Neural cell (in vitro differentiated cells): ENCODE data around the gene G6PD. TPM values are rescaled to one million over a fixed set of nuclear protein-coding genes. Genes with fewer than 3 reads are reported as not detected.

Experiments
- H2AFZ ChIP-seq: fragments of 200-600, 300-800 bp; sonication (generic), shearing (Covaris generic); 2 replicates; pipeline ENCODE4 v1.6.0; 2014; ENCODE audit warnings: low read depth, mild to moderate bottlenecking, antibody characterized with exemption, low read length, moderate library complexity
- H3F3A ChIP-seq: fragments of 200-600 bp; shearing (Covaris generic); 2 replicates; pipeline ENCODE4 v1.6.1; 2016; ENCODE audit warnings: mild to moderate bottlenecking, moderate library complexity, mixed read lengths, antibody characterized with exemption, low read length; ENCODE audit not compliant: insufficient read depth, poor library complexity, severe bottlenecking
- H3K27ac ChIP-seq: fragments of 200-600, 300-800 bp; sonication (generic), shearing (Covaris generic); 2 replicates; pipeline ENCODE4 v1.5.1; 2014; ENCODE audit warnings: mild to moderate bottlenecking, low read length, moderate library complexity
- H3K27me3 ChIP-seq: fragments of 300-800, 200-600 bp; sonication (generic), shearing (Covaris generic); 2 replicates; pipeline ENCODE4 v1.6.0; 2014; ENCODE audit warnings: mild to moderate bottlenecking, low read depth, low read length, moderate library complexity; ENCODE audit not compliant: insufficient read depth
- H3K36me3 ChIP-seq: fragments of 300-800, 200-600 bp; sonication (generic), shearing (Covaris generic); 2 replicates; pipeline ENCODE4 v1.5.1; 2014; ENCODE audit warnings: mild to moderate bottlenecking, antibody characterized with exemption, low read length, moderate library complexity; ENCODE audit not compliant: insufficient read depth
- H3K4me2 ChIP-seq: fragments of 300-800, 200-600 bp; sonication (generic), shearing (Covaris generic); 2 replicates; pipeline ENCODE4 v1.6.0; 2014; ENCODE audit warnings: mild to moderate bottlenecking, low read length
- H3K4me3 ChIP-seq: fragments of 300-800, 200-600 bp; sonication (generic), shearing (Covaris generic); 2 replicates; pipeline ENCODE4 v1.5.1; 2014; ENCODE audit warnings: mild to moderate bottlenecking, low read length, moderate library complexity
- H3K79me2 ChIP-seq: fragments of 200-600 bp; shearing (Covaris generic); replicated peaks from 2 replicates; pipeline ENCODE4 v1.6.0; 2014; ENCODE audit warnings: mild to moderate bottlenecking, low read length, moderate library complexity; ENCODE audit not compliant: insufficient read depth
- H3K9ac ChIP-seq: fragments of 300-800, 200-600 bp; sonication (generic), shearing (Covaris generic); 2 replicates; pipeline ENCODE4 v1.6.1; 2016; ENCODE audit warnings: mild to moderate bottlenecking, low read length, mixed read lengths
- H3K9me2 ChIP-seq: fragments of 200-600 bp; shearing (Covaris generic); 2 replicates; pipeline ENCODE4 v1.6.1; 2016; ENCODE audit warnings: mild to moderate bottlenecking, low read length, mixed read lengths; ENCODE audit not compliant: insufficient read depth
- H3K9me3 ChIP-seq: fragments of 200-600, 300-800 bp; sonication (generic), shearing (Covaris generic); 2 replicates; pipeline ENCODE4 v1.6.1; 2016; ENCODE audit warnings: mild to moderate bottlenecking, mixed run types, low read length, moderate library complexity, mixed read lengths
- H4K20me1 ChIP-seq: fragments of 200-600 bp; shearing (Covaris generic); 2 replicates; pipeline ENCODE4 v1.6.1; 2016; ENCODE audit warnings: mild to moderate bottlenecking, mixed run types; ENCODE audit not compliant: insufficient read depth
- EP300 ChIP-seq: fragments of 450-650 bp; conservative IDR thresholded peaks from 2 replicates; pipeline ENCODE4 v1.6.1; 2014; ENCODE audit warnings: antibody characterized with exemption, mild to moderate bottlenecking, moderate library complexity; ENCODE audit not compliant: poor library complexity, severe bottlenecking
- EZH2 ChIP-seq: fragments of 200-600, 300-800 bp; shearing (Covaris generic), sonication (generic); IDR thresholded peaks from 2 replicates; pipeline ENCODE4 v1.6.1; 2014; ENCODE audit warnings: antibody characterized with exemption, low read length, borderline replicate concordance, mild to moderate bottlenecking; ENCODE audit not compliant: insufficient read depth, poor library complexity, severe bottlenecking
- MXI1 ChIP-seq: fragments of 450-650 bp; conservative IDR thresholded peaks from 2 replicates; pipeline ENCODE4 v1.6.1; 2014; ENCODE audit warnings: antibody characterized with exemption, mild to moderate bottlenecking; ENCODE audit not compliant: poor library complexity, severe bottlenecking
- POLR2AphosphoS5 ChIP-seq: IDR thresholded peaks from 2 replicates; pipeline ENCODE4 v1.6.1; 2012
- RAD21 ChIP-seq: fragments of 450-650 bp; conservative IDR thresholded peaks from 2 replicates; pipeline ENCODE4 v1.6.1; 2014; ENCODE audit warnings: antibody characterized with exemption, mild to moderate bottlenecking, moderate library complexity
- SMC3 ChIP-seq: fragments of 450-650 bp; conservative IDR thresholded peaks from 2 replicates; pipeline ENCODE4 v1.6.1; 2014; ENCODE audit warnings: antibody characterized with exemption, mild to moderate bottlenecking, moderate library complexity; ENCODE audit not compliant: poor library complexity
- TAF1 ChIP-seq: IDR thresholded peaks from 2 replicates; pipeline ENCODE4 v1.6.1; 2012; ENCODE audit warnings: low read depth
- polyA minus RNA-seq: library from RNA; depleted of rRNA, polyadenylated mRNA; stranded (reverse); fragments of >200 nt; gene quantifications from 2 replicates; pipeline ENCODE4 v1.2.3, GENCODE V29; 2014
- polyA plus RNA-seq: library from polyadenylated mRNA; depleted of rRNA; stranded (reverse); fragments of >200 nt; gene quantifications from 2 replicates; pipeline ENCODE4 v1.2.3, GENCODE V29; 2014
- TF ChIP-seq, protein P1 (sequence below): fragments of 450-650 bp; IDR thresholded peaks from 2 replicates; pipeline ENCODE4 v1.5.1; 2014; ENCODE audit warnings: antibody characterized with exemption, mild to moderate bottlenecking, moderate library complexity; ENCODE audit not compliant: poor library complexity, severe bottlenecking
- TF ChIP-seq, protein P2 (sequence below): IDR thresholded peaks from 2 replicates; pipeline ENCODE4 v1.6.1; 2012; ENCODE audit warnings: borderline replicate concordance

The G6PD gene
- 13.6 and 18.8 TPM in 2 replicates for polyA plus RNA-seq
- polyA minus RNA-seq, result 27.4 and 35.8 TPM in 2 replicates

DNA sequence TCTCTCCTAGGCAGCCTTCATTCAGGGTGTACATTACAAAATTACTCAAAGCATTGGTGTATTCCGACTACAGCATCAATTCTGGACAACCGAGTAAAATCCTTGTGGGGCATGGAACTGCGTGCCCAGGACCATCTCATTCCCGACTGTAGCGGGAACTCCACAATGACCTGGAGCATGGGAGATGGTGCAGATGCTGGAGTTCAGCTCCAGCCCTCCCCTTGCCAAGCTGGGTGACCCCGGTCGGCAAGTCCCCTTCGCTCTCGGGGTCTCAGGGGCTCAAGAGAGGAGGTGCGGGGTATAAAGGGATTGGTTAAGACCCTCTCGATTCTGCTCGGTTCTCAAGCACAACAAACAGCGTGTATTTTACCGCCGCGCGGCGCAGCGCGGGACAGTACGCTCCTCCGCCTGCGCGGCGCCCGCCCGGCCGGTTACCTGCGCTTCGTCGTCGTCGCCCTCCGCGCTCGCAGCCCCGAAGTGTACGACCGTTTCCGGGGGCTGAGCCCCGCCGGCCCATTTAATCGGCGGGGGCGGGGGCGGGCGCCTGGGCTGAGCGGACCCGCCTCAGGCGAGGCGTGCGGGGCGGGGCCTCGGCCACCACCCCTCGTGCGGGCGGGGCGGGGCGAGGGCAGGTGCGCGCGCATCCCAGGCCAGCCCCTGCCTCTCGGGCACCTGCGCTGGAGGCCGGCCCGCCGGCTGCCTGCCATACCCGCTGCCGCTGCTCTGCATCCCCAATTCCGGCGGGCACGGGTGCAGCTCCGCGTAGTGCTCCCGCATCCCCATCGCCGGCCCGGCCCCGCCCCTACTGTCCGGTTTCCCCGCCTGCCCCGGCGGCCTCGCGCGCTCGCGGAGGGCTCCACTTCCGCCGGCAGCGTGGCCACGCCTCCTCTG, at the start of gene G6PD:
G6PD (minus strand) TSS at position 493 of the 891 bp plus-strand sequence. CDS start 691 bp downstream, outside the sequence.
- TF ChIP-seq SMC3 (no peak), EP300 (no peak), RAD21 (no peak), POLR2AphosphoS5 (no peak), TAF1 (no peak), MXI1 (peak; percentile 63)
- TF ChIP-seq, protein P1, sequence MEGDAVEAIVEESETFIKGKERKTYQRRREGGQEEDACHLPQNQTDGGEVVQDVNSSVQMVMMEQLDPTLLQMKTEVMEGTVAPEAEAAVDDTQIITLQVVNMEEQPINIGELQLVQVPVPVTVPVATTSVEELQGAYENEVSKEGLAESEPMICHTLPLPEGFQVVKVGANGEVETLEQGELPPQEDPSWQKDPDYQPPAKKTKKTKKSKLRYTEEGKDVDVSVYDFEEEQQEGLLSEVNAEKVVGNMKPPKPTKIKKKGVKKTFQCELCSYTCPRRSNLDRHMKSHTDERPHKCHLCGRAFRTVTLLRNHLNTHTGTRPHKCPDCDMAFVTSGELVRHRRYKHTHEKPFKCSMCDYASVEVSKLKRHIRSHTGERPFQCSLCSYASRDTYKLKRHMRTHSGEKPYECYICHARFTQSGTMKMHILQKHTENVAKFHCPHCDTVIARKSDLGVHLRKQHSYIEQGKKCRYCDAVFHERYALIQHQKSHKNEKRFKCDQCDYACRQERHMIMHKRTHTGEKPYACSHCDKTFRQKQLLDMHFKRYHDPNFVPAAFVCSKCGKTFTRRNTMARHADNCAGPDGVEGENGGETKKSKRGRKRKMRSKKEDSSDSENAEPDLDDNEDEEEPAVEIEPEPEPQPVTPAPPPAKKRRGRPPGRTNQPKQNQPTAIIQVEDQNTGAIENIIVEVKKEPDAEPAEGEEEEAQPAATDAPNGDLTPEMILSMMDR, result peak; percentile 44
- Histone ChIP-seq H3K4me2 (peak within 1 kb of the TSS; percentile 55), H3K27ac (peak within 1 kb of the TSS; percentile 88), H2AFZ (peak within 1 kb of the TSS; percentile 21), H3K4me3 (peak within 1 kb of the TSS; percentile 81), H4K20me1 (no peaks in the 10 kb centered on the region), H3K9me2 (no peaks in the 10 kb centered on the region), H3K27me3 (no peaks in the 10 kb centered on the region), H3F3A (no peaks in the 10 kb centered on the region), H3K9ac (peak within 1 kb of the TSS; percentile 85), H3K79me2 (peaks cover 10% of the 10 kb centered on the region), H3K9me3 (no peaks in the 10 kb centered on the region), H3K36me3 (no peaks in the 10 kb centered on the region)

DNA sequence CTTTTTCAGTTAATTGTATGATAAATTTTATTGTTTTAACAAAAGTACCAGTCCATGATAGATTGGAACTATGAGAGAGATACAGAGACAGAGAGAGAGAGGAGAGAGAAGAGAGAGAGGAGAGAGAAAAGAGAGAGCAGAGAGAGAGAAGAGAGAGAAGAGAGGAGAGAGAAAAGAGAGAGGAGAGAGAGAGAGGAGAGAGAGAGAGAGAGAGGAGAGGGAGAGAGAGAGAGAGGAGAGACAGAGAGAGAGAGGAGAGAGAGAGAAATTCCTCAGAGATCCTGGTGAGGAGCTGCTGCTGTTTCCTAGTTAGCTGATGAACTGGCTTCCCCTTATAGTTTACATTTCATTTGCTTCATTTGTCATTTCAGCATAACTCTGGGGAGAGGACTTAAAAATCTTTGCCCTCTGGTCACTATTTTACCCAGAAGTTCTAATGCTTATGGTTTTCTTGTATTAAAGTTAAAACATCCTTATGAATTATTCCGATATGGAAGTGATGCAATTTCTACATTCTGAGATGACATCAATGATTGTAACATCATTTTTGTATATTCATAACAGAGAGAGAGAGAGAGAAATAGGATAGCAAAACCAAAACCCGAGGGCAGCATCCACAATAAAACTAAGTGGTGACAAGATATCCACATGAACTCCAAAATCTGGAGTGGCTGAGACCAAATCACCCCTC, 49.1 kb upstream of the G6PD start:
- TF ChIP-seq EZH2, result no peak
- TF ChIP-seq EP300, result no peak
- TF ChIP-seq MXI1, result no peak
- TF ChIP-seq TAF1, result no peak
- no peak for TF ChIP-seq RAD21
- no peak for TF ChIP-seq POLR2AphosphoS5
- TF ChIP-seq, protein P2, sequence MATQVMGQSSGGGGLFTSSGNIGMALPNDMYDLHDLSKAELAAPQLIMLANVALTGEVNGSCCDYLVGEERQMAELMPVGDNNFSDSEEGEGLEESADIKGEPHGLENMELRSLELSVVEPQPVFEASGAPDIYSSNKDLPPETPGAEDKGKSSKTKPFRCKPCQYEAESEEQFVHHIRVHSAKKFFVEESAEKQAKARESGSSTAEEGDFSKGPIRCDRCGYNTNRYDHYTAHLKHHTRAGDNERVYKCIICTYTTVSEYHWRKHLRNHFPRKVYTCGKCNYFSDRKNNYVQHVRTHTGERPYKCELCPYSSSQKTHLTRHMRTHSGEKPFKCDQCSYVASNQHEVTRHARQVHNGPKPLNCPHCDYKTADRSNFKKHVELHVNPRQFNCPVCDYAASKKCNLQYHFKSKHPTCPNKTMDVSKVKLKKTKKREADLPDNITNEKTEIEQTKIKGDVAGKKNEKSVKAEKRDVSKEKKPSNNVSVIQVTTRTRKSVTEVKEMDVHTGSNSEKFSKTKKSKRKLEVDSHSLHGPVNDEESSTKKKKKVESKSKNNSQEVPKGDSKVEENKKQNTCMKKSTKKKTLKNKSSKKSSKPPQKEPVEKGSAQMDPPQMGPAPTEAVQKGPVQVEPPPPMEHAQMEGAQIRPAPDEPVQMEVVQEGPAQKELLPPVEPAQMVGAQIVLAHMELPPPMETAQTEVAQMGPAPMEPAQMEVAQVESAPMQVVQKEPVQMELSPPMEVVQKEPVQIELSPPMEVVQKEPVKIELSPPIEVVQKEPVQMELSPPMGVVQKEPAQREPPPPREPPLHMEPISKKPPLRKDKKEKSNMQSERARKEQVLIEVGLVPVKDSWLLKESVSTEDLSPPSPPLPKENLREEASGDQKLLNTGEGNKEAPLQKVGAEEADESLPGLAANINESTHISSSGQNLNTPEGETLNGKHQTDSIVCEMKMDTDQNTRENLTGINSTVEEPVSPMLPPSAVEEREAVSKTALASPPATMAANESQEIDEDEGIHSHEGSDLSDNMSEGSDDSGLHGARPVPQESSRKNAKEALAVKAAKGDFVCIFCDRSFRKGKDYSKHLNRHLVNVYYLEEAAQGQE, result no peak
- no peak for TF ChIP-seq SMC3
- Histone ChIP-seq H3K27ac (no peak overlapping the region), H3K79me2 (no peaks in the 10 kb centered on the region), H3K36me3 (no peaks in the 10 kb centered on the region), H3K9ac (no peak overlapping the region), H4K20me1 (no peaks in the 10 kb centered on the region), H3K9me2 (no peaks in the 10 kb centered on the region), H3F3A (no peaks in the 10 kb centered on the region), H3K4me2 (no peak overlapping the region), H3K4me3 (no peak overlapping the region), H3K9me3 (no peaks in the 10 kb centered on the region), H2AFZ (no peak overlapping the region), H3K27me3 (no peaks in the 10 kb centered on the region)
